Stimulated activated CD4-positive, alpha-beta T cell treated with anti-CD3 and anti-CD28 coated beads, Interleukin-12 subunit alpha, Interleukin-12 subunit beta, amount 100 ng/mL, for 4 hours (primary cell): ENCODE measurements around the gene OPN1MW3.
"Not testable (repeated sequence)": the region's sequence is repeated elsewhere in the genome, so short reads cannot be mapped to it uniquely, and the experiment has no call there.

Source experiments
- DNase-seq: peaks from one replicate; pipeline ENCODE4 v3.0.0-alpha.2; 2020

The OPN1MW3 gene

GRCh38 chrX:154257282-154257681 lies at the start of gene OPN1MW3:
Gene OPN1MW3, plus strand, starts transcription at chrX:154257582. Its CDS starts 38 bp downstream, at chrX:154257620.
- not testable (repeated sequence) for DNase-seq

GRCh38 chrX:154209670-154210418 lies 47.5 kb upstream of the OPN1MW3 start:
- DNase-seq = not testable (repeated sequence)

- not testable (repeated sequence) for DNase-seq
Measured at GRCh38 chrX:154211057-154211456, 46.3 kb upstream of the OPN1MW3 start.

- not testable (repeated sequence) for DNase-seq
Measured at GRCh38 chrX:154211499-154211898, 45.9 kb upstream of the OPN1MW3 start.

- DNase-seq = not testable (repeated sequence)
Measured at GRCh38 chrX:154219456-154219855, 37.9 kb upstream of the OPN1MW3 start, which contains the start of gene OPN1MW2. Gene OPN1MW2, plus strand, starts transcription at chrX:154219756. Its CDS starts 60 bp downstream, at chrX:154219816.

- DNase-seq = not testable (repeated sequence)
Measured at GRCh38 chrX:154225292-154225691, 32.1 kb upstream of the OPN1MW3 start.

GRCh38 chrX:154226706-154227105 lies 30.7 kb upstream of the OPN1MW3 start:
- not testable (repeated sequence) for DNase-seq

GRCh38 chrX:154231443-154231842 lies 25.9 kb upstream of the OPN1MW3 start:
- DNase-seq = not testable (repeated sequence)

- DNase-seq = not testable (repeated sequence)
Measured at GRCh38 chrX:154233620-154234019, 23.8 kb upstream of the OPN1MW3 start.

GRCh38 chrX:154238939-154239559 lies 18.3 kb upstream of the OPN1MW3 start:
- DNase-seq = not testable (repeated sequence)

GRCh38 chrX:154239982-154240503 lies 17.3 kb upstream of the OPN1MW3 start:
- not testable (repeated sequence) for DNase-seq

GRCh38 chrX:154247377-154248045 lies 9.9 kb upstream of the OPN1MW3 start:
- not testable (repeated sequence) for DNase-seq

- DNase-seq = not testable (repeated sequence)
Measured at GRCh38 chrX:154248076-154248475, 9.3 kb upstream of the OPN1MW3 start.

- DNase-seq = not testable (repeated sequence)
Measured at GRCh38 chrX:154258711-154259110, 1.3 kb downstream of the OPN1MW3 start.

GRCh38 chrX:154263072-154263471 lies 5.7 kb downstream of the OPN1MW3 start:
- DNase-seq = not testable (repeated sequence)

GRCh38 chrX:154269245-154269644 lies 11.9 kb downstream of the OPN1MW3 start:
- not testable (repeated sequence) for DNase-seq

- DNase-seq = not testable (repeated sequence)
Measured at GRCh38 chrX:154284489-154285338, 27.3 kb downstream of the OPN1MW3 start.

- not testable (repeated sequence) for DNase-seq
Measured at GRCh38 chrX:154286406-154286805, 29.0 kb downstream of the OPN1MW3 start.

- DNase-seq = no peak
Measured at GRCh38 chrX:154294791-154295574, 37.6 kb downstream of the OPN1MW3 start, which contains the start of gene TEX28. Gene TEX28, minus strand, starts transcription at chrX:154295124. Its CDS starts 3,007 bp downstream, at chrX:154292117.

- DNase-seq = no peak
Measured at GRCh38 chrX:154295664-154296310, 38.4 kb downstream of the OPN1MW3 start, which contains the start of gene TKTL1. Gene TKTL1, plus strand, starts transcription at chrX:154295795. Its CDS starts 65 bp downstream, at chrX:154295860.
